Measurements from ENCODE around the gene PEX5L.

PEX5L gene

GRCh38 chr3:180066598-180066997, 29.9 kb upstream of the PEX5L start:
- Histone ChIP-seq H3K4me3 (ENCODE audit: low read length) (no peak overlapping the region), H3K79me2 (ENCODE audit: low read length) (no peaks in the 10 kb centered on the region), H2AFZ (ENCODE audit: low read depth, low read length) (no peak overlapping the region), H4K20me1 (ENCODE audit: insufficient read depth, low read length) (no peaks in the 10 kb centered on the region), H3K27ac (ENCODE audit: low read length) (no peak overlapping the region), H3K27me3 (ENCODE audit: low read depth, low read length) (no peaks in the 10 kb centered on the region), H3K4me2 (ENCODE audit: low read length) (no peak overlapping the region), H3K4me1 (ENCODE audit: low read length) (no peaks in the 10 kb centered on the region), H3K9me3 (ENCODE audit: insufficient read depth, low read length) (no peaks in the 10 kb centered on the region), H3K36me3 (replicated peaks; ENCODE audit: low read depth, low read length) (no peaks in the 10 kb centered on the region), H3K9ac (ENCODE audit: low read length) (no peak overlapping the region)
- TF ChIP-seq EZH2phosphoT487 (IDR thresholded peaks at IDR 0.05; ENCODE audit: low read depth) = no peak
- TF ChIP-seq, protein P1, sequence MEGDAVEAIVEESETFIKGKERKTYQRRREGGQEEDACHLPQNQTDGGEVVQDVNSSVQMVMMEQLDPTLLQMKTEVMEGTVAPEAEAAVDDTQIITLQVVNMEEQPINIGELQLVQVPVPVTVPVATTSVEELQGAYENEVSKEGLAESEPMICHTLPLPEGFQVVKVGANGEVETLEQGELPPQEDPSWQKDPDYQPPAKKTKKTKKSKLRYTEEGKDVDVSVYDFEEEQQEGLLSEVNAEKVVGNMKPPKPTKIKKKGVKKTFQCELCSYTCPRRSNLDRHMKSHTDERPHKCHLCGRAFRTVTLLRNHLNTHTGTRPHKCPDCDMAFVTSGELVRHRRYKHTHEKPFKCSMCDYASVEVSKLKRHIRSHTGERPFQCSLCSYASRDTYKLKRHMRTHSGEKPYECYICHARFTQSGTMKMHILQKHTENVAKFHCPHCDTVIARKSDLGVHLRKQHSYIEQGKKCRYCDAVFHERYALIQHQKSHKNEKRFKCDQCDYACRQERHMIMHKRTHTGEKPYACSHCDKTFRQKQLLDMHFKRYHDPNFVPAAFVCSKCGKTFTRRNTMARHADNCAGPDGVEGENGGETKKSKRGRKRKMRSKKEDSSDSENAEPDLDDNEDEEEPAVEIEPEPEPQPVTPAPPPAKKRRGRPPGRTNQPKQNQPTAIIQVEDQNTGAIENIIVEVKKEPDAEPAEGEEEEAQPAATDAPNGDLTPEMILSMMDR (IDR thresholded peaks at IDR 0.05; ENCODE audit: low read depth, low read length) = no peak

DNA sequence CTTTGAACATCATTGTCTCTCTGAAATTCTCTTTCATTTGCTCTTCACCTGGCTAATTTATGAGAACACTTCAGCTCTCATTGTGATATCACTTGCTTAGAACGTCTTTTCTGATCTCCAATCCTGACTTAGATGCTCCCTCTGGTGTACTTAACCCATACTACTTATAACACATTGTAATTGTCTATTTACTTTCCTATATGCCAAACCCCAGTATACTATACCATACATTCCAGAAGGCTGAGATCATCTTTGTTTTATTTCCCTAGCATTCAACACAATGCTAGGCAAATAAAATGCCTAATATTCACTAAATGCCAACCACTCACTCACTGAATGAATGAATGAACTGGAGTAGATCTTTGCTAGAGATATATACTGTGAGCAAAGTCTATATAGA, 27.0 kb upstream of the PEX5L start:
- Histone ChIP-seq H3K27ac (ENCODE audit: low read length) (no peak overlapping the region), H3K27me3 (ENCODE audit: low read depth, low read length) (no peaks in the 10 kb centered on the region), H3K4me1 (ENCODE audit: low read length) (no peaks in the 10 kb centered on the region), H3K4me2 (ENCODE audit: low read length) (no peak overlapping the region), H3K4me3 (ENCODE audit: low read length) (no peak overlapping the region), H4K20me1 (ENCODE audit: insufficient read depth, low read length) (no peaks in the 10 kb centered on the region), H3K9me3 (ENCODE audit: insufficient read depth, low read length) (no peaks in the 10 kb centered on the region), H3K9ac (ENCODE audit: low read length) (no peak overlapping the region), H3K36me3 (replicated peaks; ENCODE audit: low read depth, low read length) (no peaks in the 10 kb centered on the region), H2AFZ (ENCODE audit: low read depth, low read length) (no peak overlapping the region), H3K79me2 (ENCODE audit: low read length) (no peaks in the 10 kb centered on the region)
- TF ChIP-seq, protein P1 (IDR thresholded peaks at IDR 0.05; ENCODE audit: low read depth, low read length) = no peak
- no peak for TF ChIP-seq EZH2phosphoT487 (IDR thresholded peaks at IDR 0.05; ENCODE audit: low read depth)

DNA sequence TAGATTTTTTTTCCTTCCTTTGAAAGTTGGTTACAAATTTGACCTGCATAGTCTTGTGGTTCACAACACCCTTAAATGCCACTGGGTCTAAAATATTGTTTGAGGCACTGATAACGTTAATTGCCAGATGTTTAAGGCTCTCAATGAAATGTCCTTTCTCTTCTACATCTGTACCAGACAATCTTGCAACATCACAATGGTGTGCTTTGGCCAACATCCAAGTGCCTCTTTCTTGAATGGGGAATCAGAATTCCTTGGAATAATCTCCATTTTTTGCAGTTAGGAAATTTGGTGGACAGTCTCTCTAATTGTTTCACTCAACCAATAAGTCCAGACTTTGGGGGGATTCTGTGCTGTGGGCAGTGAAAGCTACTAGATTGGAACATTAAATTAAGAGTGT, 26.0 kb upstream of the PEX5L start:
- Histone ChIP-seq H3K27ac (ENCODE audit: low read length) (no peak overlapping the region), H3K79me2 (ENCODE audit: low read length) (no peaks in the 10 kb centered on the region), H2AFZ (ENCODE audit: low read depth, low read length) (no peak overlapping the region), H3K4me1 (ENCODE audit: low read length) (no peaks in the 10 kb centered on the region), H3K9ac (ENCODE audit: low read length) (no peak overlapping the region), H4K20me1 (ENCODE audit: insufficient read depth, low read length) (no peaks in the 10 kb centered on the region), H3K27me3 (ENCODE audit: low read depth, low read length) (no peaks in the 10 kb centered on the region), H3K9me3 (ENCODE audit: insufficient read depth, low read length) (no peaks in the 10 kb centered on the region), H3K4me2 (ENCODE audit: low read length) (no peak overlapping the region), H3K36me3 (replicated peaks; ENCODE audit: low read depth, low read length) (no peaks in the 10 kb centered on the region), H3K4me3 (ENCODE audit: low read length) (no peak overlapping the region)
- TF ChIP-seq, protein P1 (IDR thresholded peaks at IDR 0.05; ENCODE audit: low read depth, low read length) = no peak
- TF ChIP-seq EZH2phosphoT487 (IDR thresholded peaks at IDR 0.05; ENCODE audit: low read depth) = no peak

DNA sequence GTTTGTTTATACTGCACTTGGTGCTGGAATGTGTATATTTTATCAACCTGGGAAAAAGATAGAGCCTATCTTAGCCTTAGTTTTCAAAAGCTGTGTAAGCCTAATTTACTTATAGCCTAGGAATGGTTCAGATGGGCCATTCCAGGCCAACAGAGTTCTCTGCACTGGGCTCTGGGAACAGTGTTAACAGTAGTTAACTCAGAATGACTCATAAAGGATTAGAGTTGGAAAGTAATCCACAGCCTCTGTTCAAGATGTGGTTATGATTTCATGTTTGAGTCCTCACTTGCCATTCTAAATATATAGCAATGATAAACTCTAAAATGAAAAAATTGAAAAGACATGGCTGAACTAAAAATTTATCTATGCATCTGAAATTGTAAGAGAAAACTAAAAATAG, 22.6 kb upstream of the PEX5L start:
- TF ChIP-seq, protein P1 (IDR thresholded peaks at IDR 0.05; ENCODE audit: low read depth, low read length) = no peak
- TF ChIP-seq EZH2phosphoT487 (IDR thresholded peaks at IDR 0.05; ENCODE audit: low read depth) = no peak

More for the DNA sequence above, 22.6 kb upstream of the PEX5L start:
- H3K9me3 ChIP-seq (ENCODE audit: insufficient read depth, low read length) = no peaks in the 10 kb centered on the region
- no peaks in the 10 kb centered on the region for H3K36me3 ChIP-seq (replicated peaks; ENCODE audit: low read depth, low read length)
- H3K27ac ChIP-seq (ENCODE audit: low read length) = no peak overlapping the region
- no peaks in the 10 kb centered on the region for H3K4me1 ChIP-seq (ENCODE audit: low read length)
- H3K4me3 ChIP-seq (ENCODE audit: low read length) = no peak overlapping the region
- no peaks in the 10 kb centered on the region for H4K20me1 ChIP-seq (ENCODE audit: insufficient read depth, low read length)
- no peak overlapping the region for H3K9ac ChIP-seq (ENCODE audit: low read length)
- no peak overlapping the region for H2AFZ ChIP-seq (ENCODE audit: low read depth, low read length)
- H3K27me3 ChIP-seq (ENCODE audit: low read depth, low read length) = no peaks in the 10 kb centered on the region
- H3K4me2 ChIP-seq (ENCODE audit: low read length) = no peak overlapping the region
- no peaks in the 10 kb centered on the region for H3K79me2 ChIP-seq (ENCODE audit: low read length)

Data from OCI-LY3 (cell line).